A549 (cell line): Measurements from ENCODE around the gene KRTAP10-10. TPM values are rescaled to one million over a fixed set of nuclear protein-coding genes. Genes with fewer than 3 reads are reported as not detected.

Source experiments
- ATAC-seq, 2 experiments: fragments of 200-7000 bp in 1 of 2; fragments of >200 bp in 1 of 2; cut with Nextera tagmentation in 1 of 2; cut with Tn5 transposase in 1 of 2; 3 replicates each; pipeline versions ENCODE4 v1.8.0 to v1.9.1; 2018 to 2020; ENCODE audit warnings: mild to moderate bottlenecking in 1 of 2, moderate library complexity in 1 of 2
- CTCF ChIA-PET: fragments of 300-600 bp; sonication (Branson Sonifier 250); formaldehyde crosslinking; extraction: SDS; loops from one replicate; lab custom pipeline; 2021; ENCODE audit warnings: antibody characterized with exemption, inconsistent platforms; lab: Yijun Ruan, JAX
- POLR2A ChIA-PET: fragments of 350-600 bp; formaldehyde crosslinking; extraction: SDS; loops from one replicate; lab custom pipeline; 2021; ENCODE audit warnings: antibody characterized with exemption, inconsistent platforms; lab: Yijun Ruan, JAX
- DNase-seq, 2 experiments: peaks; one replicate each; pipeline versions ENCODE4 v3.0.0 to v3.0.0-alpha.2; 2011 to 2016; ENCODE audit warnings: low read depth in 1 of 2, low spot score in 1 of 2
- FAIRE-seq: peaks from 2 replicates; lab custom pipeline; 2011; peaks lifted over from hg19 to GRCh38; lab: Jason Lieb, UNC
- H3K27ac ChIP-seq, 2 experiments: fragments of >200 bp; sonication (Bioruptor Twin); formaldehyde crosslinking; 3 replicates each; pipeline ENCODE4 v1.5.1; 2016 to 2017
- H3K4me1 ChIP-seq: fragments of >200 bp; sonication (Bioruptor Twin); formaldehyde crosslinking; 3 replicates; pipeline ENCODE4 v1.6.1; 2016
- H3K4me2 ChIP-seq: fragments of >200 bp; sonication (Bioruptor Twin); formaldehyde crosslinking; 3 replicates; pipeline ENCODE4 v1.6.1; 2016
- H3K4me3 ChIP-seq: fragments of >200 bp; sonication (Bioruptor Twin); formaldehyde crosslinking; 3 replicates; pipeline ENCODE4 v1.5.1; 2016
- H3K9me3 ChIP-seq: fragments of >200 bp; sonication (Bioruptor Twin); formaldehyde crosslinking; 3 replicates; pipeline ENCODE4 v1.6.1; 2016
- BCL3 ChIP-seq: fragments of >200 bp; sonication (Bioruptor Twin); formaldehyde crosslinking; IDR thresholded peaks from 3 replicates; pipeline ENCODE4 v1.6.1; 2016
- CEBPB ChIP-seq, 2 experiments: fragments of >200 bp in 1 of 2; sonication (Bioruptor Twin) in 1 of 2; formaldehyde crosslinking in 1 of 2; IDR thresholded peaks; 2 replicates each; pipeline ENCODE4 v1.6.1; 2012 to 2016
- CHD2 ChIP-seq: fragments of 150-350 bp; IDR thresholded peaks from 2 replicates; pipeline ENCODE4 v1.6.1; 2014; ENCODE audit warnings: low read length; ENCODE audit not compliant: partially characterized antibody
- CTCF ChIP-seq: fragments of >200 bp; sonication (Bioruptor Twin); formaldehyde crosslinking; IDR thresholded peaks from 3 replicates; pipeline ENCODE4 v1.5.1; 2016
- ELK1 ChIP-seq: fragments of 150-350 bp; IDR thresholded peaks from 2 replicates; pipeline ENCODE4 v1.6.1; 2014; ENCODE audit warnings: low read depth, mild to moderate bottlenecking, low read length
- FOSL2 ChIP-seq, 2 experiments: fragments of 450-650 bp in 1 of 2; fragments of >200 bp in 1 of 2; sonication (Bioruptor Twin) in 1 of 2; formaldehyde crosslinking; IDR thresholded peaks; 2 replicates each; pipeline versions ENCODE4 v1.5.0 to v1.6.1; 2016 to 2020; ENCODE audit warnings: mild to moderate bottlenecking in 1 of 2, moderate library complexity in 1 of 2
- HDAC2 ChIP-seq: fragments of 200-600 bp; sonication (generic); IDR thresholded peaks from 2 replicates; pipeline ENCODE4 v1.6.1; 2016
- HES2 ChIP-seq: fragments of >200 bp; sonication (Bioruptor Twin); formaldehyde crosslinking; IDR thresholded peaks from 2 replicates; pipeline ENCODE4 v1.6.1; 2016
- HMGXB4 ChIP-seq: fragments of 250-450 bp; sonication (Bioruptor Pico); IDR thresholded peaks from 2 replicates; pipeline ENCODE4 v1.5.0; 2021; ENCODE audit warnings: mild to moderate bottlenecking, moderate library complexity, borderline replicate concordance
- HOXB5 ChIP-seq: fragments of 250-450 bp; sonication (Bioruptor Pico); IDR thresholded peaks from 2 replicates; pipeline ENCODE4 v1.5.0; 2020; ENCODE audit warnings: mild to moderate bottlenecking, moderate library complexity
- JUN ChIP-seq, 2 experiments: fragments of >200 bp; sonication (Bioruptor Twin); formaldehyde crosslinking; IDR thresholded peaks; 2 replicates in 1 of 2; 3 replicates in 1 of 2; pipeline ENCODE4 v1.6.1; 2016 to 2017
- KDM1A ChIP-seq: fragments of 200-600 bp; sonication (generic); IDR thresholded peaks from 2 replicates; pipeline ENCODE4 v1.6.1; 2016; ENCODE audit warnings: low read depth, mild to moderate bottlenecking
- MAZ ChIP-seq: fragments of 150-350 bp; IDR thresholded peaks from 2 replicates; pipeline ENCODE4 v1.6.1; 2014; ENCODE audit warnings: antibody characterized with exemption, low read depth, low read length, borderline replicate concordance
- NPAS2 ChIP-seq: fragments of 250-450 bp; sonication (Bioruptor Pico); IDR thresholded peaks from 2 replicates; pipeline ENCODE4 v1.8.0; 2022; ENCODE audit warnings: mild to moderate bottlenecking, moderate library complexity, borderline replicate concordance
- PBX3 ChIP-seq: IDR thresholded peaks from 2 replicates; pipeline ENCODE4 v1.6.1; 2012
- POLR2A ChIP-seq: IDR thresholded peaks from 2 replicates; pipeline ENCODE4 v1.6.1; 2012; ENCODE audit warnings: mild to moderate bottlenecking, low read length
- RNF2 ChIP-seq: fragments of 200-600 bp; sonication (generic); IDR thresholded peaks from 2 replicates; pipeline ENCODE4 v1.6.1; 2016; ENCODE audit warnings: low read depth, mild to moderate bottlenecking, antibody characterized with exemption, moderate library complexity, borderline replicate concordance
- SMC3 ChIP-seq: fragments of >200 bp; sonication (Bioruptor Twin); formaldehyde crosslinking; IDR thresholded peaks from 3 replicates; pipeline ENCODE4 v1.6.1; 2018; ENCODE audit warnings: inconsistent platforms
- TFCP2L1 ChIP-seq: fragments of 250-450 bp; sonication (Bioruptor Pico); IDR thresholded peaks from 2 replicates; pipeline ENCODE4 v1.5.0; 2021; ENCODE audit warnings: mild to moderate bottlenecking
- USF2 ChIP-seq: fragments of 450-650 bp; IDR thresholded peaks from 2 replicates; pipeline ENCODE4 v1.6.1; 2014; ENCODE audit warnings: antibody characterized with exemption
- WGBS: methylation state at CpG from one replicate; pipeline ENCODE4 v1.1.6; 2017; ENCODE audit errors: missing lambda C conversion rate; 5-methylcytosine and 5-hydroxymethylcytosine counted together
- polyA plus RNA-seq, 4 experiments: library from polyadenylated mRNA; depleted of rRNA in 3 of 4; stranded (reverse); fragments of >200 nt; fragmentation: RNase III in 1 of 4; extraction: RNeasy Plus Mini Kit Qiagen cat#74134 plus additional on column Dnase treatment in 1 of 4; gene quantifications; 2 replicates in 3 of 4; 3 replicates in 1 of 4; pipeline ENCODE4 v1.2.3, GENCODE V29; 2011 to 2017

The KRTAP10-10 gene
- polyA plus RNA-seq, 2 of the 4 experiments (the other 2 are of a cell fraction): not detected

GRCh38 chr21:44626262-44626661, 10.9 kb upstream of the KRTAP10-10 start:
- 38% methylated on average over 10 of the region's 10 CpGs for WGBS
- CTCF ChIA-PET: no interaction called here

More at GRCh38 chr21:44626262-44626661, 10.9 kb upstream of the KRTAP10-10 start:
- ATAC-seq (no peak), FAIRE-seq (no peak), DNase-seq (no peak)
- H3K4me2 ChIP-seq: no peak overlapping the region
- H3K4me3 ChIP-seq: no peak overlapping the region
- H3K9me3 ChIP-seq: peaks cover 17% of the 10 kb centered on the region; the same call in 2 of the 3 replicates
- no peaks in the 10 kb centered on the region for H3K4me1 ChIP-seq
- no peak overlapping the region for H3K27ac ChIP-seq
- no peak for TF ChIP-seq JUN (IDR thresholded peaks at IDR 0.05)
- no peak for TF ChIP-seq HOXB5 (CRISPR knock-in tag)
- no peak for TF ChIP-seq USF2
- TF ChIP-seq PBX3: no peak
- TF ChIP-seq MAZ: no peak
- TF ChIP-seq CEBPB (IDR thresholded peaks at IDR 0.05): no peak
- TF ChIP-seq SMC3: no peak
- no peak for TF ChIP-seq CTCF
- no peak for TF ChIP-seq RNF2
- no peak for TF ChIP-seq FOSL2 (IDR thresholded peaks at IDR 0.05)
- TF ChIP-seq FOSL2 (CRISPR knock-in tag; IDR thresholded peaks at IDR 0.05): no peak
- no peak for TF ChIP-seq CHD2
- TF ChIP-seq HMGXB4 (CRISPR knock-in tag): no peak
- TF ChIP-seq KDM1A: no peak
- TF ChIP-seq POLR2A: no peak
- no peak for TF ChIP-seq ELK1
- TF ChIP-seq NPAS2 (CRISPR knock-in tag): no peak
- TF ChIP-seq TFCP2L1: no peak
- no peak for TF ChIP-seq BCL3
- no peak for TF ChIP-seq HES2
- no peak for TF ChIP-seq HDAC2
- POLR2A ChIA-PET: interaction anchor here (0.6 kb wide), 1 partner anchor 23 kb away, joined by 3 read pairs; no protein-coding TSS in a partner anchor
